ENCODE results near the gene SPOP.

GRCh38 chr17:49715216-49715615, 37.3 kb upstream of the SPOP start:
- TF ChIP-seq POLR2AphosphoS5 (IDR thresholded peaks at IDR 0.05; ENCODE audit: low read depth, low read length) = no peak
- no peak for TF ChIP-seq TAF1 (IDR thresholded peaks at IDR 0.05; ENCODE audit: borderline replicate concordance, insufficient read depth, low read length)
